LNCaP clone FGC (cell line): ENCODE measurements around the gene ATP6V1G1.
"Not testable (repeated sequence)": the region's sequence is repeated elsewhere in the genome, so short reads cannot be mapped to it uniquely, and the experiment has no call there.

Experiments
- DNase-seq: peaks from one replicate; pipeline ENCODE4 v3.0.0-alpha.2; 2011; ENCODE audit warnings: low read depth
- H3K4me3 ChIP-seq: 2 replicates; pipeline ENCODE4 v1.5.1; 2011; ENCODE audit warnings: mild to moderate bottlenecking, low read depth, low read length, control low read depth
- CTCF ChIP-seq: IDR thresholded peaks from 2 replicates; pipeline ENCODE4 v1.5.1; 2012; ENCODE audit warnings: mild to moderate bottlenecking; ENCODE audit not compliant: control insufficient read depth, insufficient read depth; ENCODE audit errors: extremely low read depth

ATP6V1G1 gene

DNA sequence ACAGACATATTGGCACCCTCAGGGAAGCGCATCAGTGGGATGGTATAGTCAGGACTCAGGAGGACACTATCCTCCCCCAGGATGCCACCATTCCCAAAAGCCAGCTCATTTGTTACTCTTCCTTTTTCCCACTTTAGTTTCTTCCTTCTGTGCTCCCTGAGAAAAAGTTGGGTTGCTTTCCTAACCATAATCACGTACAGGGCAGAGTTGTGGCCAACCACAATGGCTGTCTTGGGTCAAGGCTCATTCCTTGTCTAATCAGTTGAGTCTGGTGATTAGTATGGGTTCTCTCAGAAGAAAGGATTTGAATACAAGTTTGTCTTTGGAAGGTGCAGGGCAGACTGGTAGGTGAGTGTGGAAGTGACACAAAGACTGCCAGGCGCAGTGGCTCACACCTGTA, 26.6 kb upstream of the ATP6V1G1 start:
- no peak for TF ChIP-seq CTCF
- H3K4me3 ChIP-seq: no peak overlapping the region
- DNase-seq: no peak

DNA sequence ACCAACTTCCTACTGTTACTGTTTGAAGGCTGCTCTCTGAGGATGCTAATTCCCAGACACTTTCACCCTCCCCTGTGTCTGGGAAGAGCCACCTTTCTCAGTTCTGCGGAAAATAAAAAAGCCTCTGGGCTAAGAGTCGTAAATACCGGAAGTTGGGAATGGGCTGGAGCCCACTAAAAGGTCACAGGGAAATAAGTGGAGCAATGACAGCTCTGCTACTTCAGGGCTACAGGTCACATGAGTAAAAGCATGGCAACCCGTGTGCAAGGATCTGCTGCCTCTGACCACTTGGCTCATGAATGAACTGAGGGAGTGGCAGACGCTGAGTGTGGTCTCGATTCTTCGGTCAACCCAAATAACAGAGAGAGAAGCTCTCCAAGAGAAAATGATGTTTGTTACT, 25.8 kb upstream of the ATP6V1G1 start:
- DNase-seq: no peak
- H3K4me3 ChIP-seq: no peak overlapping the region
- TF ChIP-seq CTCF: no peak

- no peak for TF ChIP-seq CTCF
- H3K4me3 ChIP-seq: no peak overlapping the region
- DNase-seq: no peak
Measured at GRCh38 chr9:114565204-114565603, 22.4 kb upstream of the ATP6V1G1 start.

DNA sequence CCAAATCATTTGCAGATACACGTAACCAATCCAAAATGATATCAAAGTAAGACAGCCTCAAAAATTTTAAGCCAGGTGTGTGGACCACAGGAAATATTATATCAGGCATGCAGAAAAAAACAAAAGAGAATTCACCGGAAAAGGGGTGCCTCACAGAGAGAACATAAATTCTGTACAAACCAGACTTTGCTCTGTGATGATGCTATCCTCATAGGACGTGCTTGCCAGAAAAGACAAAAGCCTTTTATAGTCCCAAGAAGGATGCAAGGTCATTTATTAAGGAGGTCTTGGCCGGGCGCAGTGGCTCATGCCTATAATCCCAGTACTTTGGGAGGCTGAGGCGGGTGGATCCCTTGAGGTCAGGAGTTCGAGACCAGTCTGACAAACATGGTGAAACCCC, 16.8 kb upstream of the ATP6V1G1 start:
- TF ChIP-seq CTCF: no peak

GRCh38 chr9:114571391-114571790, 16.2 kb upstream of the ATP6V1G1 start:
- TF ChIP-seq CTCF: no peak
- DNase-seq: no peak

More for the DNA sequence above, 16.8 kb upstream of the ATP6V1G1 start:
- H3K4me3 ChIP-seq: no peak overlapping the region
- no peak for DNase-seq

DNA sequence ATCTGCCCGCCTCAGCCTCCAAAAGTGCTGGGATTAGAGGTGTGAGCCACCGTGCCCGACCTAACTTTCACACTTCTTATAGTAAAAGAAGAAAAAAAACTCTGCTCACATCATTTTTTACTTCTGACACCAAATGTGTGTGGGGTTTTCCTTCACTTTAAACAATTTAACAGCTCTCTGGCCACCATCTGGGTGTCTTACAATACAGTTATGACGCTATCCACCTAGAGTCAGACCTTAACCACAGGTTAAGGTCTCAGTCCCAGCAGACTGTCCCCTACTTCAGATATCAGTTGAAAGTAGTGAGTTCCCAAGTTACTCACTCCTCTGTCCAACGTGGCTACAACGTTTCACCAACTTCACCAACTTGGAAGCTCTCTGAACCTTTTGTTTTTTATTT, 15.4 kb upstream of the ATP6V1G1 start:
- no peak for TF ChIP-seq CTCF
- no peak overlapping the region for H3K4me3 ChIP-seq
- DNase-seq: no peak

More at GRCh38 chr9:114571391-114571790, 16.2 kb upstream of the ATP6V1G1 start:
- H3K4me3 ChIP-seq: no peak overlapping the region

DNA sequence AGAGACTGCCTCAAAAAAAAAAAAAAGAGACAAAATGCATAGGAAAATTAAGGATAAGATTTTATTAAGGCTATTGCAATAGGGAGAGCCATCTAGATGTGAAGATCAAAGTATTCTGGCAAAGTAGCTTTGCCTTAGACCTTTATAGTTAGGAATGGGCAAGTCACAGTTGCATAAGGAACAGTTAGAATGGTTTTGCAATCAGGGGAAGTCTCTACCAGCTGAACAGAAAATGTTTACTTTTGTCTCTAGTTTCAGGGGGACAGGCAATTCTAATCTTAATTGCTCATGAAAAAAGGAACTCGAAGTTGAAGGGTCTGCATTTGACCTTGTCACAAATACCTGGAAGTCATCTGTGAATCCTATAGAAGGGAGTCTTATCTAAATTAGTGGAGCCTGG, 13.1 kb upstream of the ATP6V1G1 start:
- no peak for DNase-seq
- H3K4me3 ChIP-seq: no peak overlapping the region
- no peak for TF ChIP-seq CTCF

DNA sequence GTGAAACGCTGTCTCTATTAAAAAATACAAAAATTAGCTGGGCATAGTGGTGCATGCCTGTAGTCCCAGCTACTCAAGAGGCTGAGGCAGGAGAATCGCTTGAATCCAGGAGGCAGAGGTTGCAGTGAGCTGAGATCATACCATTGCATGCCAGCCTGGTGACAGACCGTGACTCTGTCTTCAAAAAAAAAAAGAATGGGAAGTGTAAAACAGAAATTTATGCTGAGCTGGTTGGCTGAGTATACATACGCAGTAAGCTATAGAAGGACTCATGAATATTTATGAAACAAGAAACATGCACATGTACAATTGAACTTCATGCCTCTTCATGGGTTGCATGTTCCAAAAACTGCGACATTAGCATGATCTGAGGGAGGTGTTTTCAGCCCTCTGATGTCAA, 10.8 kb upstream of the ATP6V1G1 start:
- not testable (repeated sequence) for DNase-seq, H3K4me3 ChIP-seq

- H3K4me3 ChIP-seq, DNase-seq: not testable (repeated sequence)
Measured at GRCh38 chr9:114578134-114578533, 9.4 kb upstream of the ATP6V1G1 start.
